ENCODE measurements around the gene FOXJ3.

FOXJ3 gene

GRCh38 chr1:42335050-42335808 lies at the start of gene FOXJ3:
TSS of gene FOXJ3 (minus strand) at chr1:42335235. CDS start at chr1:42311093, 24,142 bp downstream.
- Histone ChIP-seq H3K9ac (ENCODE audit: insufficient read length) (peak within 1 kb of the TSS; percentile 88), H3K27ac (peak within 1 kb of the TSS; percentile 74), H3K9me3 (ENCODE audit: low read depth, low read length) (no peaks in the 10 kb centered on the region), H3K36me3 (ENCODE audit: insufficient read depth, low read length) (no peaks in the 10 kb centered on the region), H3K4me3 (peak within 1 kb of the TSS; percentile 95)
- peak; percentile 95 for TF ChIP-seq POLR2AphosphoS5 (IDR thresholded peaks at IDR 0.05; ENCODE audit: borderline replicate concordance, low read depth, low read length)
- no peak for TF ChIP-seq FOXP2 (optimal IDR thresholded peaks at IDR 0.05; ENCODE audit: control extremely low read depth, extremely low read length, insufficient read depth)
- peak; percentile 79 for DNase-seq (ENCODE audit: low read depth, low spot score)

- peak; percentile 91 for TF ChIP-seq EZH2 (IDR thresholded peaks at IDR 0.05)
- no peak for TF ChIP-seq POLR2AphosphoS5 (IDR thresholded peaks at IDR 0.05; ENCODE audit: borderline replicate concordance, low read depth, low read length)
- no peak for TF ChIP-seq FOXP2 (optimal IDR thresholded peaks at IDR 0.05; ENCODE audit: control extremely low read depth, extremely low read length, insufficient read depth)
- DNase-seq (ENCODE audit: low read depth, low spot score), result no peak
- Histone ChIP-seq H3K4me3 (peak overlapping the region; percentile 69), H3K9ac (ENCODE audit: insufficient read length) (no peak overlapping the region), H3K27ac (no peak overlapping the region), H3K9me3 (ENCODE audit: low read depth, low read length) (no peaks in the 10 kb centered on the region), H3K36me3 (ENCODE audit: insufficient read depth, low read length) (no peaks in the 10 kb centered on the region)
Observed at GRCh38 chr1:42381280-42381673, 46.2 kb upstream of the FOXJ3 start.

GRCh38 chr1:42380586-42381279 lies 45.7 kb upstream of the FOXJ3 start, which contains the start of gene RIMKLA:
TSS of gene RIMKLA (plus strand) at chr1:42380792. CDS start at chr1:42380935, 143 bp downstream.
- no peak for TF ChIP-seq FOXP2 (optimal IDR thresholded peaks at IDR 0.05; ENCODE audit: control extremely low read depth, extremely low read length, insufficient read depth)
- TF ChIP-seq POLR2AphosphoS5 (IDR thresholded peaks at IDR 0.05; ENCODE audit: borderline replicate concordance, low read depth, low read length), result no peak
- TF ChIP-seq EZH2 (IDR thresholded peaks at IDR 0.05), result no peak
- Histone ChIP-seq H3K9ac (ENCODE audit: insufficient read length) (no peak within 1 kb of the TSS), H3K36me3 (ENCODE audit: insufficient read depth, low read length) (no peaks in the 10 kb centered on the region), H3K27ac (no peak within 1 kb of the TSS), H3K9me3 (ENCODE audit: low read depth, low read length) (no peaks in the 10 kb centered on the region), H3K4me3 (peak within 1 kb of the TSS; percentile 69)
- no peak for DNase-seq (ENCODE audit: low read depth, low spot score)

GRCh38 chr1:42379794-42380585 lies 45.0 kb upstream of the FOXJ3 start:
- no peaks in the 10 kb centered on the region for H3K36me3 ChIP-seq (ENCODE audit: insufficient read depth, low read length)
- H3K9me3 ChIP-seq (ENCODE audit: low read depth, low read length), result no peaks in the 10 kb centered on the region
- H3K27ac ChIP-seq, result no peak overlapping the region
- peak overlapping the region; percentile 52 for H3K4me3 ChIP-seq
- no peak for DNase-seq (ENCODE audit: low read depth, low spot score)
- no peak for TF ChIP-seq EZH2 (IDR thresholded peaks at IDR 0.05)
- no peak for TF ChIP-seq POLR2AphosphoS5 (IDR thresholded peaks at IDR 0.05; ENCODE audit: borderline replicate concordance, low read depth, low read length)
- TF ChIP-seq FOXP2 (optimal IDR thresholded peaks at IDR 0.05; ENCODE audit: control extremely low read depth, extremely low read length, insufficient read depth), result no peak
- H3K9ac ChIP-seq (ENCODE audit: insufficient read length), result no peak overlapping the region

- Histone ChIP-seq H3K4me3 (no peak overlapping the region), H3K36me3 (ENCODE audit: insufficient read depth, low read length) (no peaks in the 10 kb centered on the region), H3K27ac (no peak overlapping the region), H3K9ac (ENCODE audit: insufficient read length) (no peak overlapping the region), H3K9me3 (ENCODE audit: low read depth, low read length) (no peaks in the 10 kb centered on the region)
- TF ChIP-seq POLR2AphosphoS5 (IDR thresholded peaks at IDR 0.05; ENCODE audit: borderline replicate concordance, low read depth, low read length) (no peak), FOXP2 (optimal IDR thresholded peaks at IDR 0.05; ENCODE audit: control extremely low read depth, extremely low read length, insufficient read depth) (no peak), EZH2 (IDR thresholded peaks at IDR 0.05) (no peak)
- DNase-seq (ENCODE audit: low read depth, low spot score), result no peak
Observed at GRCh38 chr1:42372796-42373195, 37.8 kb upstream of the FOXJ3 start.

- Histone ChIP-seq H3K9me3 (ENCODE audit: low read depth, low read length) (no peaks in the 10 kb centered on the region), H3K4me3 (no peak overlapping the region), H3K9ac (ENCODE audit: insufficient read length) (no peak overlapping the region), H3K36me3 (ENCODE audit: insufficient read depth, low read length) (no peaks in the 10 kb centered on the region), H3K27ac (no peak overlapping the region)
- DNase-seq (ENCODE audit: low read depth, low spot score), result no peak
- no peak for TF ChIP-seq POLR2AphosphoS5 (IDR thresholded peaks at IDR 0.05; ENCODE audit: borderline replicate concordance, low read depth, low read length)
- TF ChIP-seq EZH2 (IDR thresholded peaks at IDR 0.05), result no peak
- no peak for TF ChIP-seq FOXP2 (optimal IDR thresholded peaks at IDR 0.05; ENCODE audit: control extremely low read depth, extremely low read length, insufficient read depth)
Observed at GRCh38 chr1:42370876-42371549, 36.0 kb upstream of the FOXJ3 start.

- TF ChIP-seq FOXP2 (optimal IDR thresholded peaks at IDR 0.05; ENCODE audit: control extremely low read depth, extremely low read length, insufficient read depth) (no peak), EZH2 (IDR thresholded peaks at IDR 0.05) (no peak), POLR2AphosphoS5 (IDR thresholded peaks at IDR 0.05; ENCODE audit: borderline replicate concordance, low read depth, low read length) (no peak)
- no peak overlapping the region for H3K9ac ChIP-seq (ENCODE audit: insufficient read length)
- DNase-seq (ENCODE audit: low read depth, low spot score), result no peak
Observed at GRCh38 chr1:42369471-42369870, 34.4 kb upstream of the FOXJ3 start.

More at GRCh38 chr1:42369471-42369870, 34.4 kb upstream of the FOXJ3 start:
- no peaks in the 10 kb centered on the region for H3K36me3 ChIP-seq (ENCODE audit: insufficient read depth, low read length)
- no peak overlapping the region for H3K27ac ChIP-seq
- H3K4me3 ChIP-seq, result no peak overlapping the region
- H3K9me3 ChIP-seq (ENCODE audit: low read depth, low read length), result no peaks in the 10 kb centered on the region
